NCI-H2171 (cell line): ENCODE data around the gene LRBA.
"Not testable (repeated sequence)": the region's sequence is repeated elsewhere in the genome, so short reads cannot be mapped to it uniquely, and the experiment has no call there.

ENCODE experiments used
- DNase-seq: peaks from one replicate; lab custom pipeline; 2025; lab: John Stamatoyannopoulos, UW

Gene LRBA

GRCh38 chr4:151021637-151022334, 6.7 kb upstream of the LRBA start:
- DNase-seq = no peak

- DNase-seq = peak; percentile 62
These were observed 619 bp upstream of the LRBA start for GRCh38 chr4:151015459-151016347.

GRCh38 chr4:151013944-151014343, 1.1 kb downstream of the LRBA start:
- no peak for DNase-seq

- no peak for DNase-seq
These were observed 1.6 kb downstream of the LRBA start for GRCh38 chr4:151013491-151013890.

- DNase-seq = no peak
These were observed 2.3 kb downstream of the LRBA start for GRCh38 chr4:151012820-151013219.

GRCh38 chr4:151012376-151012775, 2.7 kb downstream of the LRBA start:
- no peak for DNase-seq

- no peak for DNase-seq
These were observed 10.9 kb downstream of the LRBA start for GRCh38 chr4:151004222-151004621.

GRCh38 chr4:151000747-151001429, 14.2 kb downstream of the LRBA start:
- DNase-seq = no peak

- no peak for DNase-seq
These were observed 16.0 kb downstream of the LRBA start for GRCh38 chr4:150999086-150999485.

GRCh38 chr4:150997141-150997540, 17.9 kb downstream of the LRBA start:
- DNase-seq = no peak

GRCh38 chr4:150994721-150995120, 20.4 kb downstream of the LRBA start:
- no peak for DNase-seq

- DNase-seq = not testable (repeated sequence)
These were observed 21.5 kb downstream of the LRBA start for GRCh38 chr4:150993577-150993976.

- no peak for DNase-seq
These were observed 24.1 kb downstream of the LRBA start for GRCh38 chr4:150990993-150991392.

- no peak for DNase-seq
These were observed 24.8 kb downstream of the LRBA start for GRCh38 chr4:150990250-150990649.

- no peak for DNase-seq
These were observed 26.8 kb downstream of the LRBA start for GRCh38 chr4:150988238-150988637.

- DNase-seq = no peak
These were observed 27.9 kb downstream of the LRBA start for GRCh38 chr4:150987204-150987603.

GRCh38 chr4:150986085-150986484, 29.0 kb downstream of the LRBA start:
- DNase-seq = no peak

- DNase-seq = no peak
These were observed 31.2 kb downstream of the LRBA start for GRCh38 chr4:150983851-150984250.

- no peak for DNase-seq
These were observed 32.4 kb downstream of the LRBA start for GRCh38 chr4:150982557-150983233.

- DNase-seq = no peak
These were observed 36.1 kb downstream of the LRBA start for GRCh38 chr4:150978738-150979575.

GRCh38 chr4:150976478-150977118, 38.5 kb downstream of the LRBA start:
- DNase-seq = no peak
